Upper lobe of right lung (tissue), 1 donor: ENCODE measurements around the gene SLC12A9. TPM values are rescaled to one million over a fixed set of nuclear protein-coding genes. Genes with fewer than 3 reads are reported as not detected.

Experiments
- ATAC-seq: fragments of 200-7000 bp; cut with Tn5 transposase; one replicate; pipeline ENCODE4 v1.9.1; 2020; ENCODE audit warnings: mild to moderate bottlenecking, moderate library complexity
- DNase-seq: peaks from one replicate; pipeline ENCODE4 v3.0.0-alpha.2; 2020
- H3K27ac ChIP-seq: fragments of 200-600 bp; one replicate; pipeline ENCODE4 v1.8.0; 2022
- H3K27me3 ChIP-seq: fragments of 200-600 bp; one replicate; pipeline ENCODE4 v1.8.0; 2022; ENCODE audit warnings: mild to moderate bottlenecking
- H3K36me3 ChIP-seq: fragments of 200-600 bp; one replicate; pipeline ENCODE4 v1.8.0; 2022
- H3K4me1 ChIP-seq: fragments of 200-600 bp; one replicate; pipeline ENCODE4 v1.8.0; 2022
- H3K4me3 ChIP-seq: fragments of 200-600 bp; one replicate; pipeline ENCODE4 v1.8.0; 2022; ENCODE audit warnings: mild to moderate bottlenecking
- H3K9me3 ChIP-seq: fragments of 200-600 bp; one replicate; pipeline ENCODE4 v1.8.0; 2022
- intact Hi-C: fragments of 100-400 bp; cut with DNase I; formaldehyde crosslinking; loops from one replicate; pipeline ENCODE4 v1.11.0; 2022
- total RNA-seq: library from RNA; stranded (reverse); fragmentation: NEBNext Ultra II Directional; extraction: Animal tissue kit (Norgen Biotek cat#: 25700); gene quantifications from one replicate; pipeline ENCODE4 v1.2.1, GENCODE V29; 2021
- TF ChIP-seq, protein P1 (sequence below): fragments of 200-600 bp; IDR thresholded peaks from one replicate; pipeline ENCODE4 v1.8.0; 2022; ENCODE audit warnings: antibody characterized with exemption
- donor health status: DM: no; HTN: yes; CAD: no; lungs with severe emphysema.

Gene SLC12A9
- total RNA-seq, 1 donor from 2014 or later: 39.2 TPM

DNA sequence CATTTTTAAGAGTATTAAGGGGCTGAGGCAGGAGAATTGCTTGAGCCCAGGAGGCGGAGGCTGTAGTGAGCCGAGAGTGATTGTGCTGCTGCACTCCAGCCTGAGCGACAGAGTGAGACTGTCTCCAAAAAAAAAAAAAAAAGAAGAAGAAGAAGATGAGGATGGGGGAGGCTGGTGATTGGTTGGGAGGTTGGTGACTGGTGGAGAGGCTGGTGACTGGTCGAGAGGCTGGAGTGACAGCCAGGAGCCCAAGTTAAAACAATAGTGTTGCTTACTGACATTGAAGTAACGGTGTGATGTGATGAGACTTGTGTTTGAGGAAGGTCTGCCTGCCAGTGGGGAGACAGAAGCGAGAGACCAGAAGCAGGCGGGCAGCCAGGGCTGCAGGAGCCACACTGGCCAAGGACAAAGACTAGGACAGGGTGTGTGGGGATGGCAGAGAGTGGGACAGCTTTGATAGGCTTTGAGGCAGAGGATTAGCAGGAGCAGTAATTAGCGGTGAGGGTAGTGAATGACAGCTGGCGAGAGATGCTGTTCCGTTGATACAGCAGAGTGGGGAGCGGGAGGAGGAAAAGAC is 27.3 kb downstream of the SLC12A9 start:
- intact Hi-C loops: no loop called here
- Histone ChIP-seq H3K27ac (no peak overlapping the region), H3K4me1 (peaks cover 25% of the 10 kb centered on the region)

DNA sequence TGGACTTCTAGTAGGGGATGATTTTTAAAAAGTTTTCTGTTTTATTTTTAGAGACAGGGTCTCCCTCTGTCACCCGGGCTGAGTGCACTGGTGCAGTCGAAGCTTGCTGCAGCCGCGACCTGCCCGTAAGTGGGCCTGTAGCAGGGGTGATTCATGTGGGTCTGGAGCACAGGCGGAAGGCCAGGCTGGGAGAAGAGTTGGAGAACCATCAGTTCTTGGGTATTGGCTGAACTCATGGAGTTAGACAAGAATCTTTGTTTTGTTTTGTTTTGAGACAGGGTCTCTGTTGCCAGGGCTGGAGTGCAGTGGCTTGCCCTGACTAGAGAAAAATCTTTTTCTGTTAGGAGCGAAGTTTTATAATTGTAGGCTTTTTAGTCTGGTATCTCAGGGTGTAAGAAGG is 28.1 kb downstream of the SLC12A9 start:
- no peaks in the 10 kb centered on the region for H3K27me3 ChIP-seq
- TF ChIP-seq, protein P1, sequence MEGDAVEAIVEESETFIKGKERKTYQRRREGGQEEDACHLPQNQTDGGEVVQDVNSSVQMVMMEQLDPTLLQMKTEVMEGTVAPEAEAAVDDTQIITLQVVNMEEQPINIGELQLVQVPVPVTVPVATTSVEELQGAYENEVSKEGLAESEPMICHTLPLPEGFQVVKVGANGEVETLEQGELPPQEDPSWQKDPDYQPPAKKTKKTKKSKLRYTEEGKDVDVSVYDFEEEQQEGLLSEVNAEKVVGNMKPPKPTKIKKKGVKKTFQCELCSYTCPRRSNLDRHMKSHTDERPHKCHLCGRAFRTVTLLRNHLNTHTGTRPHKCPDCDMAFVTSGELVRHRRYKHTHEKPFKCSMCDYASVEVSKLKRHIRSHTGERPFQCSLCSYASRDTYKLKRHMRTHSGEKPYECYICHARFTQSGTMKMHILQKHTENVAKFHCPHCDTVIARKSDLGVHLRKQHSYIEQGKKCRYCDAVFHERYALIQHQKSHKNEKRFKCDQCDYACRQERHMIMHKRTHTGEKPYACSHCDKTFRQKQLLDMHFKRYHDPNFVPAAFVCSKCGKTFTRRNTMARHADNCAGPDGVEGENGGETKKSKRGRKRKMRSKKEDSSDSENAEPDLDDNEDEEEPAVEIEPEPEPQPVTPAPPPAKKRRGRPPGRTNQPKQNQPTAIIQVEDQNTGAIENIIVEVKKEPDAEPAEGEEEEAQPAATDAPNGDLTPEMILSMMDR: no peak
- no peak overlapping the region for H3K27ac ChIP-seq
- H3K36me3 ChIP-seq: peaks cover 75% of the 10 kb centered on the region
- H3K9me3 ChIP-seq: no peaks in the 10 kb centered on the region
- H3K4me3 ChIP-seq: no peak overlapping the region
- ATAC-seq (no peak), DNase-seq (no peak)
- intact Hi-C loops: no loop called here
- H3K4me1 ChIP-seq: peaks cover 25% of the 10 kb centered on the region

More for the DNA sequence above, 27.3 kb downstream of the SLC12A9 start:
- Histone ChIP-seq H3K9me3 (no peaks in the 10 kb centered on the region), H3K4me3 (no peak overlapping the region), H3K27me3 (no peaks in the 10 kb centered on the region), H3K36me3 (peaks cover 66% of the 10 kb centered on the region)
- TF ChIP-seq, protein P1: no peak
- DNase-seq (no peak), ATAC-seq (no peak)

DNA sequence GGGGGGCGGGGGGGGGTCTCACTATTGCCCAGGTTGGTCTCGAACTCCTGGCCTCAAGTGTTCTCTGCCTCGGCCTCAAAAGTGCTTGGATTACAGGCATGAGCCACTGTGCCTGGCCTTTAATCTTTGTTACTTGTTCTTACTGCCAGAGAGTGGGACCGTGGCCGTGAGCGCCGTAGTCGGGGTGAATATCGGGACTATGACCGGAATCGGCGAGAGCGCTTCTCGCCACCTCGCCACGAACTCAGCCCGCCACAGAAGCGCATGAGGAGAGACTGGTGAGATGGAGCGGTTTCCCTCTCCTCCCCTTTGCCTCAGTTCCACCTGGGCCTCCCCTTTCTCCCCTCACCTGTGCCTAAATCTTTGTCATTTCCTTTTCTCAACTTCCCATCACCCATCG is 28.6 kb downstream of the SLC12A9 start:
- H3K4me1 ChIP-seq: peaks cover 20% of the 10 kb centered on the region
- intact Hi-C loops: no loop called here

DNA sequence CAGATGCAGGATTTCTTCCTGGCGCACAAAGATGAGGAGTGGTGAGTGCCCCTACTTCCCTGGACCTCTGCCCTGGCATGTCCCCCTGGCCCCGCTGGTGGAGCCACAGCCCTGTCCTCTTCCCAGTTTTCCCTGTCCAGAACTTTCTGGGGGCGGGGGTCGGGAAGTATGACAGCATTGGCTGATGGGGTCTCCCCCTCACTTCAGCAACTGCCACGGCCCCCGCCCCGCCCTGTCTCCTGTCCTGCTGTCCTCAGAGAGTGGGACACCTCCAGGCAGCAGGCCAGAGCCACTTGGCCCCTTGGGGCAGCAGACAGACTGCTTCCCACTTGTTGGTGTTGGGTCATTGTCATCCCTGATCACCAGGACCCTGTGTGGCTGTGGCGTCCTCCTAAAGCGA is 29.7 kb downstream of the SLC12A9 start:
- Histone ChIP-seq H3K36me3 (peaks cover 84% of the 10 kb centered on the region), H3K9me3 (no peaks in the 10 kb centered on the region), H3K4me3 (no peak overlapping the region), H3K27me3 (no peaks in the 10 kb centered on the region), H3K27ac (no peak overlapping the region), H3K4me1 (peaks cover 10% of the 10 kb centered on the region)
- ATAC-seq: no peak
- TF ChIP-seq, protein P1: no peak
- intact Hi-C loops: no loop called here
- no peak for DNase-seq

More for the DNA sequence above, 28.6 kb downstream of the SLC12A9 start:
- H3K27me3 ChIP-seq: no peaks in the 10 kb centered on the region
- no peak overlapping the region for H3K27ac ChIP-seq
- peaks cover 80% of the 10 kb centered on the region for H3K36me3 ChIP-seq
- no peak overlapping the region for H3K4me3 ChIP-seq
- TF ChIP-seq, protein P1: no peak
- DNase-seq (no peak), ATAC-seq (no peak)
- no peaks in the 10 kb centered on the region for H3K9me3 ChIP-seq

DNA sequence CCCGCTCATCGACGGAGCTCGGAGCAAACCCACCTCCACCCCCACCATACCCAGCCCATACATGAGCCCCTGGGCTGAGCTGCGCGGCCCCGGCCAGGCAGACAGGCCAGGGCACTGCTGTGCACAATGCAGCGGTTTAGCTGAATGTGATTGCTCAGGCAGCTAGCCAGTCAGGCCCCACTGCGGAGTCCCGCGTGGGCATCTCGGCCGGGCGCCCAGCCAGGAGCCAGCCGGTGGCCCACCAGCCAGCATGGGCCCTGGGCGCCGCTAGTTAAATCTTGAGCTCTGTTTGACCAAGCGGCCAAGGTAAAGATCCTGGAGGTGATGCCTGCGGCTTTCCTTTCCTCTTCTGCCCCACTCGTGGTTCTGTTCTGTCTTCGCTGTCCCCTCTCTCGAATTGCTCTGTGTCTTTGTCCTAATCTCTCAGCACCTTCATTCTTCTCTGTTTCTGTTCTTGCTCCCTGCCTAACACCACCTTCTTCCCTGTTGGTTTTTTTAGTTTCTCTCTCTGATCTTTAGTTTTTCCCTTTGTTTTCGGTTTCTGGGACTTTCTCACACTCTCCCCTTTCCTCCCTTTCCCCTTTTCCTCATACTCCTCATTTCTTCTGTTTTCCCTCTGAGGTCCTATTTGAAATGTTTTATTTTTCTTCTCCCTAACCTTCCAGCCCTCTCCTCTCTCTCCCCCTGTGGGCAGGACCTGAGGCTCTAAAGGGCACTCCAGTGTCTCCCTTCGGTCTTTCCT is 30.4 kb downstream of the SLC12A9 start:
- no peaks in the 10 kb centered on the region for H3K27me3 ChIP-seq
- H3K4me3 ChIP-seq: no peak overlapping the region
- no peaks in the 10 kb centered on the region for H3K9me3 ChIP-seq
- H3K4me1 ChIP-seq: peaks cover 13% of the 10 kb centered on the region
- peaks cover 84% of the 10 kb centered on the region for H3K36me3 ChIP-seq
- TF ChIP-seq, protein P1: no peak
- H3K27ac ChIP-seq: no peak overlapping the region
- ATAC-seq (no peak), DNase-seq (no peak)
- intact Hi-C loops: no loop called here
